Thoracic aorta endothelial cell (primary cell): ENCODE measurements around the gene ANKRD2. TPM values are rescaled to one million over a fixed set of nuclear protein-coding genes. Genes with fewer than 3 reads are reported as not detected.

Source experiments
- total RNA-seq: library from RNA; depleted of rRNA; stranded (reverse); fragments of >200 nt; gene quantifications from 2 replicates; pipeline ENCODE4 v1.2.3, GENCODE V29; 2012

Gene ANKRD2
- 0.27 and 1.2 TPM in 2 replicates for total RNA-seq

GRCh38 chr10:97572214-97572989 lies at the start of gene ANKRD2:
ANKRD2 (plus strand) TSS chr10:97572779; CDS start chr10:97572789, 10 bp downstream.

GRCh38 chr10:97584060-97584797 lies 11.7 kb downstream of the ANKRD2 start, which contains the start of gene HOGA1:
HOGA1 (plus strand) TSS chr10:97584389; CDS start chr10:97584704, 315 bp downstream.

GRCh38 chr10:97589479-97589878 lies 16.9 kb downstream of the ANKRD2 start, which contains the start of gene C10orf62:
C10orf62 (plus strand) TSS chr10:97589721; CDS start chr10:97589898, 177 bp downstream.

GRCh38 chr10:97632949-97633884 lies 60.6 kb downstream of the ANKRD2 start, which contains the start of gene MORN4:
MORN4 (minus strand) TSS chr10:97633500; CDS start chr10:97619653, 13,847 bp downstream.

Other genes starting within 250 kb of the ANKRD2 start
- gene FRAT2, start 238.1 kb upstream of the ANKRD2 start, total RNA-seq = 10.1 and 10.6 TPM in 2 replicates
- gene RRP12, start 171.4 kb upstream of the ANKRD2 start, total RNA-seq = 24.0 and 27.1 TPM in 2 replicates
- gene PGAM1, start 146.6 kb upstream of the ANKRD2 start, total RNA-seq = 522 and 584 TPM in 2 replicates
- 47.5 and 49.0 TPM in 2 replicates for gene EXOSC1, start 126.8 kb upstream of the ANKRD2 start, total RNA-seq
- gene ZDHHC16, start 126.6 kb upstream of the ANKRD2 start, total RNA-seq = 46.9 and 60.2 TPM in 2 replicates
- gene MMS19, start 74.4 kb upstream of the ANKRD2 start, total RNA-seq = 112 and 125 TPM in 2 replicates
- gene UBTD1, start 73.9 kb upstream of the ANKRD2 start, total RNA-seq = 38.1 and 42.4 TPM in 2 replicates
- 0.27 and 0.36 TPM in 2 replicates for gene HOGA1, start 11.6 kb downstream of the ANKRD2 start, total RNA-seq
- 0.29 TPM in 1 of 2 replicates, not detected in the other for gene C10orf62, start 16.9 kb downstream of the ANKRD2 start, total RNA-seq
- gene MORN4, start 60.7 kb downstream of the ANKRD2 start, total RNA-seq = 3.9 and 4.3 TPM in 2 replicates
- gene PI4K2A, start 67.9 kb downstream of the ANKRD2 start, total RNA-seq = 16.2 and 22.6 TPM in 2 replicates
- gene AVPI1, start 114.5 kb downstream of the ANKRD2 start, total RNA-seq = 1.9 and 2.9 TPM in 2 replicates
- gene MARVELD1, start 141.0 kb downstream of the ANKRD2 start, total RNA-seq = 40.8 and 47.6 TPM in 2 replicates
- 17.2 and 17.8 TPM in 2 replicates for gene ZFYVE27, start 164.3 kb downstream of the ANKRD2 start, total RNA-seq
- not detected in 2 replicates for gene SFRP5, start 199.2 kb downstream of the ANKRD2 start, total RNA-seq